ENCODE results near the gene ZNF587.
"Not testable (repeated sequence)": the region's sequence is repeated elsewhere in the genome, so short reads cannot be mapped to it uniquely, and the experiment has no call there.

Gene ZNF587

DNA sequence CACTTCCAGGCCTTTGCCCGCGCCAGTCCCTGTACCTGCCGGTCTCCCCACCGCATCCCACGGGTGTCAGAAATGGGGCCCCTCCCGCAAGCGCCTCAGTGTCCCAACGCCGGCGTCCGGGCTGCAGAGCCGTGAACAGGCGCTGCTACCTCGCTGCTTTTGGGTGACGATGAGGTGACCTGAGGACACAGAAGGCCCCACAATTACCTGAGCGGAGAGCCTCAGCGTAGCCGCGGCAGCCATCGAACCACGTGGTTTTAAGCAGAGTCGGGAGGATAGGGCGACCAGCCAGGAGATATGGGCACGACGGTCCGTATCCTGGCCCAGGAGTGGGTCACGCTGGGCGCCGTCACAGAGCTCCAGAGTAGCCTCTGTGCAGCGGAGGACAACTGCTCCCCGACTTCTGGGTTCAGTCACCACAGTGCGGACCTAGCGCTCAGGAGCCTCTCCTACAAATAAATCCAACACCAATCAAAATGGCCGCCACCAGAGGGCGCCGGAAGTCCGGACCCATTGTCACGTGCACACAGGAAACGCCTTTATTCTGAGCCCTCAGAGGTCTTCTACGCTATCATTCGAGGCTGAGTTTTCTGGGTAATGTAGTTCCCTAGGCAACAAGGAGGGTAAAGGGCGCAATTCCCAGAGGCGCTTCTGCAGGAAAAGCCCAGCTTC lies 39.0 kb downstream of the ZNF587 start, which contains the start of gene ZNF814:
ZNF814 (minus strand) TSS at position 478 of the 672 bp plus-strand sequence; CDS start at position 243, 235 bp downstream.
- DNase-seq = peak; percentile 83 to 89

DNA sequence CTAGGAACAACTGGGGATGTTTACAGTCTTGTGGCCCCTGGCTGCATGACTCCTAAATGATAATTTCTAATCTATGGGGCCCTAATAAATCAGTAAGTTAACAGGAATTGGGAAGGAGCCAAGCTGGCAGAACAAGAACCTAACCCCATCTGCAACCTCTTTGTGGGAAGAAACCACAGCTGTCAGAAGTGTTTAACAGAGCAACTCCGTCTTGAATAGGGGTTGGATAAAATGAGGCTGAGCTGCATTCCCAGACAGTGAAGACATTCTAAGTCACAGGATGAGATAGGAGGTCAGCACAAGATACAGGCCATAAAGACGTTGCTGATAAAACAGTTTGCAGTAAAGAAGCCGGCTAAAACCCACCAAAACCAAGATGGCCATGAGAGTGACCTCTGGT lies 41.0 kb downstream of the ZNF587 start:
- not testable (repeated sequence) for DNase-seq

DNA sequence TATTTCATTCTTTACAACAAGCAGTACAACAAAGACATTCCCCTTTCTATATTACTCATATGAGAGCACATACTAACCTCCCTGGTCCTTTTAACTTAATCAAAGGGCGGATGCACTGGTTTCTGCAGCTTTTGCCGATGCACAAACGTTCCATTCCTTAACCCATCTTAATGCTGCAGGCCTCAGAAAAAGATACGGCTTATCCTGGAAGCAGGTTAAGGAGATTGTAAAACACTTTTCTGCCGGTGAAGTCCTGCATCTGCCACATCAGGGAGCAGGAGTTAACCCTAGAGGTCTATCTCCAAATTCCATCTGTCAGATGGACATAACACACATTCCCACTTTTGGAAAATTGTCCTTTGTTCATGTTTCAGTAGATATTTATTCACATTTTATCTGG lies 50.7 kb downstream of the ZNF587 start:
- DNase-seq = no peak

- no peak for DNase-seq
These were observed 54.0 kb downstream of the ZNF587 start for GRCh38 chr19:57903618-57904184.

DNA sequence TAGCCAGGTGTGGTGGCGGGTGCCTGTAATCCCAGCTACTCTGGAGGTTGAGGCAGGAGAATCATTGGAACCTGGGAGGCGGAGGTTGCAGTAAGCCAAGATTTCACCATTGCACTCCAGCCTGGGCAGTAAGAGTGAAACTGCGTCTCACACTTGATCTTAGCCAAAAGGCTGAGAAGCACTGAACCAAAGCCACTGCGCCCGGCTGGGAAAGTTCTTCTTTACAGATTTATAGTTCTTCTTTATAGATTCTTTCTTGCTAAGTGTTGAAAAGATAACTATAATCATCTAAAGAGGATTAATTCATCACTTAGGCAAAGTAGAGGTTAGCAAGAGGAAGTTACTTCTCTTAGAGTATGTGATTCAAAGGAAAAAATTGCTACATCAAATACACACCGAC lies 55.6 kb downstream of the ZNF587 start:
- no peak for DNase-seq

DNA sequence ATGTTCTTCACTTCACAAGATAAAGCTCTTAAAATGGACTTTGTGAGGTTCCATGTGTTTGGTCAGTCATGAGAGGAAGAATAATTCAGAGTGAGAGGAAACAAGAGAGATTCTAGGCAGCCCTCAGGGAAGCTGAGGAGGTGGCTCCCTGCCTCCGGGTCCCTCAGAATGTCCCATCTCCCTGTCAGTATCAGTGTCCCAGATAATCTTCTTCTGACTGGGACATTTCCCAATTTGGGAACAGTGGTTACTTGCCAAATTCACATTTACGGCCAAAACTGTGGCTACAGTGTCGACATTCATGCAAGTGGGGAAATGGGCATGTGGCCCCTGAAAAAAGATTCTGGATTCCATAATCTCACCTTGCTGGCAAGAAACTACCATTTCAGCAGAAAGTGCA lies 57.7 kb downstream of the ZNF587 start:
- DNase-seq = no peak

GRCh38 chr19:57914531-57914930 lies 64.9 kb downstream of the ZNF587 start:
- DNase-seq = no peak
